Stomach (tissue), 9 donors: Measurements from ENCODE around the gene NLRC3. TPM values are rescaled to one million over a fixed set of nuclear protein-coding genes. Genes with fewer than 3 reads are reported as not detected.

Experiments used
- DNase-seq, 2 donors: peaks; one replicate each; pipeline versions ENCODE4 v3.0.0 to v3.0.0-alpha.2; 2013 to 2019
- H3K27ac ChIP-seq, 5 donors: fragments of 200-600 bp in 4 of 5; sonication (generic) in 4 of 5; one replicate each; pipeline ENCODE4 v1.5.1; 2013 to 2019; ENCODE audit warnings: mild to moderate bottlenecking in 1 of 5, moderate library complexity in 1 of 5
- H3K27me3 ChIP-seq, 3 donors: fragments of 200-600 bp; sonication (generic); one replicate each; pipeline ENCODE4 v1.5.1; 2017 to 2019; ENCODE audit warnings: mixed run types in 1 of 3
- H3K36me3 ChIP-seq, 4 donors: fragments of 200-600 bp; sonication (generic); 1 replicate in 3 of 4; 2 replicates in 1 of 4; pipeline ENCODE4 v1.5.1; 2016 to 2019
- H3K4me1 ChIP-seq, 4 donors: fragments of 200-600 bp; sonication (generic); one replicate each; pipeline ENCODE4 v1.5.1; 2016 to 2019
- H3K4me3 ChIP-seq, 4 donors: fragments of 200-600 bp; sonication (generic) in 3 of 4; one replicate each; pipeline ENCODE4 v1.5.1; 2016 to 2019; ENCODE audit warnings: mild to moderate bottlenecking in 1 of 4
- H3K9me3 ChIP-seq, 4 donors: fragments of 200-600 bp; sonication (generic); one replicate each; pipeline ENCODE4 v1.5.1; 2016 to 2019
- EP300 ChIP-seq: sonication (generic); formaldehyde crosslinking; IDR thresholded peaks from one replicate; pipeline ENCODE4 v1.6.1; 2017; ENCODE audit warnings: antibody characterized with exemption
- POLR2A ChIP-seq, 4 donors: fragments of 450-650 bp; IDR thresholded peaks; one replicate each; pipeline ENCODE4 v1.6.1; 2016; ENCODE audit warnings: antibody characterized with exemption in 4 of 4, control low read depth in 2 of 4, mild to moderate bottlenecking in 1 of 4, moderate library complexity in 1 of 4
- POLR2AphosphoS5 ChIP-seq, 3 donors: sonication (generic); formaldehyde crosslinking; IDR thresholded peaks; one replicate each; pipeline ENCODE4 v1.6.1; 2016; ENCODE audit warnings: antibody characterized with exemption in 3 of 3
- WGBS, 5 donors: extraction: QIAGEN DNeasy Blood & Tissue Kit in 3 of 5; methylation state at CpG; one replicate each; pipeline versions ENCODE4 v1.1.5 to v1.1.7; 2013 to 2018; 5-methylcytosine and 5-hydroxymethylcytosine counted together
- intact Hi-C: fragments of 100-400 bp; cut with DNase I; formaldehyde crosslinking; loops from one replicate; pipeline ENCODE4 v1.15.1; 2023; ENCODE audit warnings: low total_unique reads
- polyA plus RNA-seq, 3 donors: library from polyadenylated mRNA; stranded (reverse); fragments of 200-250 nt; gene quantifications; one replicate each; pipeline ENCODE4 v1.2.3, GENCODE V29; 2013
- total RNA-seq, 5 donors: library from RNA; depleted of rRNA; stranded (reverse); fragments of >200 nt; gene quantifications; one replicate each; pipeline versions ENCODE4 v1.1.0 to v1.2.3, GENCODE V29; 2014 to 2016
- TF ChIP-seq, protein P1 (sequence below), 7 experiments: fragments of 450-650 bp in 4 of 7; fragments of 200-600 bp in 3 of 7; sonication (generic) in 3 of 7; IDR thresholded peaks; one replicate each; pipeline ENCODE4 v1.5.1; 2016 to 2019; ENCODE audit warnings: antibody characterized with exemption in 7 of 7, control low read depth in 2 of 7, mild to moderate bottlenecking in 1 of 7
- donor health status: healthy with polysubstance abuse.
- donor health status: Bipolar disorder and iron deficiency.
- donor health status: healthy.

The NLRC3 gene
- total and polyA plus RNA-seq, 8 donors: 0.45 to 17.0 (median 1.7) TPM; not detected in 1

DNA sequence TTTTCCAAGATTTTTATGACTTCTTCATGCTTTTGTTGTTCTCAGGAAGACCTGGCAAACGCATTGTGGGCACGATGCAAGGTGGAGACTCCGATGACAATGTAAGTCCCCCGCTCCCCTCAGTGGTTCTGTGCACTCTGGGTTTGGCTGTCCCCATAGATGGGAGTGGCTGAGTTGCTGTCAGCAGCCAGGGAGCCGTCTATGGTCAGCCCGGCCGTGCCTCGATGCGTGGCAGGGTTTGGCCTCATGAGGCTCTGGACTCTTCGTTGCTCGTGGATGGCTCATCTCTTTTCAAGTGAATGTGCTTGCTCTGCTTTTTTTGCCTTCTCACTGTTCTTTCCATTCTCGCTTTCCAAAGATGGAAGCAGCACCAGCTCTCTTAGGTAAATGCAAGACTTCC is 44.5 kb downstream of the NLRC3 start:
- Histone ChIP-seq H3K9me3 (no peaks in the 10 kb centered on the region), H3K4me1 (peaks cover 0 to 17% (median 0%) of the 10 kb centered on the region in 4 donors), H3K4me3 (no peak overlapping the region), H3K36me3 (peaks cover 27 to 89% (median 88%) of the 10 kb centered on the region in 4 donors), H3K27me3 (no peaks in the 10 kb centered on the region), H3K27ac (no peak overlapping the region)
- TF ChIP-seq POLR2AphosphoS5 (IDR thresholded peaks at IDR 0.05): no peak
- no peak for TF ChIP-seq EP300
- no peak for TF ChIP-seq POLR2A (IDR thresholded peaks at IDR 0.05)
- TF ChIP-seq, protein P1, sequence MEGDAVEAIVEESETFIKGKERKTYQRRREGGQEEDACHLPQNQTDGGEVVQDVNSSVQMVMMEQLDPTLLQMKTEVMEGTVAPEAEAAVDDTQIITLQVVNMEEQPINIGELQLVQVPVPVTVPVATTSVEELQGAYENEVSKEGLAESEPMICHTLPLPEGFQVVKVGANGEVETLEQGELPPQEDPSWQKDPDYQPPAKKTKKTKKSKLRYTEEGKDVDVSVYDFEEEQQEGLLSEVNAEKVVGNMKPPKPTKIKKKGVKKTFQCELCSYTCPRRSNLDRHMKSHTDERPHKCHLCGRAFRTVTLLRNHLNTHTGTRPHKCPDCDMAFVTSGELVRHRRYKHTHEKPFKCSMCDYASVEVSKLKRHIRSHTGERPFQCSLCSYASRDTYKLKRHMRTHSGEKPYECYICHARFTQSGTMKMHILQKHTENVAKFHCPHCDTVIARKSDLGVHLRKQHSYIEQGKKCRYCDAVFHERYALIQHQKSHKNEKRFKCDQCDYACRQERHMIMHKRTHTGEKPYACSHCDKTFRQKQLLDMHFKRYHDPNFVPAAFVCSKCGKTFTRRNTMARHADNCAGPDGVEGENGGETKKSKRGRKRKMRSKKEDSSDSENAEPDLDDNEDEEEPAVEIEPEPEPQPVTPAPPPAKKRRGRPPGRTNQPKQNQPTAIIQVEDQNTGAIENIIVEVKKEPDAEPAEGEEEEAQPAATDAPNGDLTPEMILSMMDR (IDR thresholded peaks at IDR 0.05): no peak
- 90 to 98% (median 93%) methylated on average over 12 of the region's 12 CpGs for WGBS, 5 donors
- intact Hi-C loops: no loop called here
- no peak for DNase-seq

- intact Hi-C loops: no loop called here
- TF ChIP-seq POLR2AphosphoS5 (IDR thresholded peaks at IDR 0.05) (no peak), EP300 (no peak), POLR2A (IDR thresholded peaks at IDR 0.05) (no peak)
- TF ChIP-seq, protein P1 (IDR thresholded peaks at IDR 0.05): no peak
- peaks cover 33 to 88% (median 84%) of the 10 kb centered on the region in 4 donors for H3K36me3 ChIP-seq
- H3K4me1 ChIP-seq: no peaks in the 10 kb centered on the region
- no peak for DNase-seq
- no peak overlapping the region for H3K4me3 ChIP-seq
- H3K27me3 ChIP-seq: no peaks in the 10 kb centered on the region
- H3K9me3 ChIP-seq: no peaks in the 10 kb centered on the region
- WGBS, 5 donors: 93 to 98% (median 97%) methylated on average over 12 of the region's 12 CpGs
- no peak overlapping the region for H3K27ac ChIP-seq
These were observed 46.8 kb downstream of the NLRC3 start for GRCh38 chr16:3530371-3530914.

DNA sequence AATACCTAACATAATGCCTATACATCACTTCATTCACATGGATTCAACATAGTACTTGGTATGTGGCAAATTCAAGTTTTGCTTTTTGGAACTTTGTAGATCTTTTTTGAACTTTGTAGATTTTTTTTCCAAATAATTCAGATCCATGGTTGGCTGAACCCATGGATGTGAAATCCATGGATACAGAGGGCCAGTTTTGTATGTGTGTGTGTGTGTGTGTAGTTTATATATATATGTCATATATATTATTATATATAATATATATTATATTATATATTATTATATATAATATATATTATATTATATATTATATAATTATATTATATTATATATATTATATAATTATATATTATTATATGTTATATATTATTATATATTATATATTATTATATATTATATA is 48.0 kb downstream of the NLRC3 start:
- TF ChIP-seq POLR2AphosphoS5 (IDR thresholded peaks at IDR 0.05) (no peak), EP300 (no peak), POLR2A (IDR thresholded peaks at IDR 0.05) (no peak)
- TF ChIP-seq, protein P1 (IDR thresholded peaks at IDR 0.05): no peak
- Histone ChIP-seq H3K4me3 (no peak overlapping the region), H3K9me3 (no peaks in the 10 kb centered on the region), H3K36me3 (peaks cover 35 to 88% (median 84%) of the 10 kb centered on the region in 4 donors), H3K4me1 (no peaks in the 10 kb centered on the region), H3K27ac (no peak overlapping the region), H3K27me3 (no peaks in the 10 kb centered on the region)
- intact Hi-C loops: no loop called here
- no peak for DNase-seq

DNA sequence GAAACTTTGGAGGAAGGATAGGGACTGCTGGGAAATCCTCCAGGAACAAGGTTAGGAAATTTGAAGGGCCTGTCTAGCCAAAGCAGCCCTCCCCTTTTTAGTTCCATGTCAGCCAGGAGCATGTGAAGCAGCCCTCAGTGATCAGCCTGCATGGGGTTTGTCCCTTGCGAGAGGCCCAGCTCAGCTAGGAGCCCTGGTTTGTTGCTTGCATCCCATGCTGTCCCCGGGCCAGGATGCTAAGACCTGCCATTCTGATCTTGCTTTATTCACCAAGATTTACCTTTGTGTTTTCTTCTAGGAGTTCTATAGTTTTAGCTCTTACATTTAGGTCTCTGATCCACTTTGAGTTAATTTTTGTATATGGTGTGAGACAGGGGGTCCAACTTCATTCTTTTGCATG is 48.8 kb downstream of the NLRC3 start:
- no peak for DNase-seq
- 95 to 98% (median 97%) methylated on average over 2 of the region's 2 CpGs for WGBS, 5 donors
- TF ChIP-seq EP300 (no peak), POLR2A (IDR thresholded peaks at IDR 0.05) (no peak), POLR2AphosphoS5 (IDR thresholded peaks at IDR 0.05) (no peak)
- TF ChIP-seq, protein P1 (IDR thresholded peaks at IDR 0.05): no peak
- Histone ChIP-seq H3K4me1 (no peaks in the 10 kb centered on the region), H3K27ac (no peak overlapping the region), H3K27me3 (no peaks in the 10 kb centered on the region), H3K4me3 (no peak overlapping the region), H3K9me3 (no peaks in the 10 kb centered on the region), H3K36me3 (peaks cover 38 to 88% (median 84%) of the 10 kb centered on the region in 4 donors)
- intact Hi-C loops: no loop called here
